AG04449 (cell line): ENCODE data around the gene GPR137.

Source experiments
- CTCF ChIA-PET: fragments of 350-600 bp; formaldehyde crosslinking; extraction: SDS; loops from one replicate; lab custom pipeline; 2021; ENCODE audit warnings: antibody characterized with exemption; lab: Yijun Ruan, JAX
- POLR2A ChIA-PET: fragments of 400-600, 350-600 bp; formaldehyde crosslinking; extraction: SDS; loops from one replicate; lab custom pipeline; 2020; ENCODE audit warnings: antibody characterized with exemption, inconsistent platforms; lab: Yijun Ruan, JAX
- DNase-seq: peaks from one replicate; pipeline ENCODE4 v3.0.0-alpha.2; 2010; ENCODE audit warnings: low read depth, low spot score
- H3K4me3 ChIP-seq: 2 replicates; pipeline ENCODE4 v1.5.1; 2011; ENCODE audit warnings: low read depth, mild to moderate bottlenecking, control low read depth, low read length
- CTCF ChIP-seq: IDR thresholded peaks from one replicate; pipeline ENCODE4 v1.5.1; 2011; ENCODE audit warnings: mild to moderate bottlenecking, moderate library complexity, low read length, control low read depth, inconsistent platforms; ENCODE audit not compliant: insufficient read depth; ENCODE audit errors: missing control alignments

GPR137 gene

GRCh38 chr11:64247729-64248531 is 37.7 kb upstream of the GPR137 start:
- CTCF ChIA-PET, result interaction anchor here (0.8 to 10.8 kb wide), 6 partner anchors 8 to 107 kb away, joined by 3 to 224 read pairs (median 54); partner anchors contain the start of genes CATSPERZ, ESRRA and FERMT3
- no peak for TF ChIP-seq CTCF
- peak overlapping the region; percentile 75 for H3K4me3 ChIP-seq
- no peak for DNase-seq
- POLR2A ChIA-PET, result interaction anchor here (7.1 kb wide), 1 partner anchor 22 kb away, joined by 61 read pairs; no protein-coding TSS in a partner anchor

GRCh38 chr11:64248578-64248977 is 37.1 kb upstream of the GPR137 start:
- CTCF ChIA-PET, result interaction anchor here (4.1 to 10.8 kb wide), 4 partner anchors 17 to 54 kb away, joined by 20 to 224 read pairs (median 121); partner anchors contain the start of genes CATSPERZ, ESRRA and FERMT3

GRCh38 chr11:64249038-64249437 is 36.6 kb upstream of the GPR137 start:
- TF ChIP-seq CTCF, result no peak
- H3K4me3 ChIP-seq, result no peak overlapping the region
- no peak for DNase-seq
- ChIA-PET POLR2A (interaction anchor here (0.6 to 7.1 kb wide), 2 partner anchors 17 to 21 kb away, joined by 3 to 61 read pairs; no protein-coding TSS in a partner anchor), CTCF (interaction anchor here (1.1 to 10.8 kb wide), 5 partner anchors 8 to 54 kb away, joined by 3 to 224 read pairs (median 103); partner anchors contain the start of genes CATSPERZ, ESRRA, FERMT3 and FKBP2)

More at GRCh38 chr11:64248578-64248977, 37.1 kb upstream of the GPR137 start:
- POLR2A ChIA-PET, result interaction anchor here (7.1 kb wide), 1 partner anchor 21 kb away, joined by 61 read pairs; no protein-coding TSS in a partner anchor
- no peak for TF ChIP-seq CTCF
- H3K4me3 ChIP-seq, result no peak overlapping the region
- no peak for DNase-seq

- no peak for TF ChIP-seq CTCF
- ChIA-PET CTCF (interaction anchor here (1.0 to 10.8 kb wide), 17 partner anchors 7 to 105 kb away, joined by 3 to 224 read pairs (median 10); partner anchors contain the start of genes CATSPERZ, ESRRA, FERMT3 and FKBP2), POLR2A (interaction anchor here (0.6 to 1.4 kb wide), 4 partner anchors 9 to 22 kb away, joined by 3 to 5 read pairs (median 3); partner anchors contain the start of gene FKBP2)
- no peak overlapping the region for H3K4me3 ChIP-seq
- no peak for DNase-seq
Observed at GRCh38 chr11:64249563-64250414, 35.9 kb upstream of the GPR137 start.

GRCh38 chr11:64250415-64251015 is 35.1 kb upstream of the GPR137 start:
- CTCF ChIA-PET, result interaction anchor here (0.6 to 10.8 kb wide), 26 partner anchors 7 to 108 kb away, joined by 3 to 224 read pairs (median 6); partner anchors contain the start of genes CATSPERZ, ESRRA, FERMT3 and FKBP2
- TF ChIP-seq CTCF, result no peak
- DNase-seq, result no peak

More at GRCh38 chr11:64250415-64251015, 35.1 kb upstream of the GPR137 start:
- H3K4me3 ChIP-seq, result peak overlapping the region; percentile 72
- POLR2A ChIA-PET, result interaction anchor here (1.0 to 1.4 kb wide), 3 partner anchors 9 to 21 kb away, joined by 3 to 5 read pairs (median 3); partner anchors contain the start of gene FKBP2
